ENCODE data around the gene MTHFSD.

Gene MTHFSD

GRCh38 chr16:86517652-86518258 lies 37.3 kb downstream of the MTHFSD start:
- peak overlapping the region; percentile 97 for H3K4me3 ChIP-seq (ENCODE audit: low read depth, low read length)
- peak; percentile 74 for TF ChIP-seq CTCF (IDR thresholded peaks at IDR 0.05; ENCODE audit: low read depth, low read length)

GRCh38 chr16:86517033-86517432 lies 38.0 kb downstream of the MTHFSD start:
- no peak for TF ChIP-seq CTCF (IDR thresholded peaks at IDR 0.05; ENCODE audit: low read depth, low read length)
- H3K4me3 ChIP-seq (ENCODE audit: low read depth, low read length): peak overlapping the region; percentile 97

GRCh38 chr16:86516623-86517003 lies 38.4 kb downstream of the MTHFSD start:
- H3K4me3 ChIP-seq (ENCODE audit: low read depth, low read length): peak overlapping the region; percentile 97
- TF ChIP-seq CTCF (IDR thresholded peaks at IDR 0.05; ENCODE audit: low read depth, low read length): no peak

- no peak for TF ChIP-seq CTCF (IDR thresholded peaks at IDR 0.05; ENCODE audit: low read depth, low read length)
- peak overlapping the region; percentile 97 for H3K4me3 ChIP-seq (ENCODE audit: low read depth, low read length)
Observed at GRCh38 chr16:86515777-86516622, 39.0 kb downstream of the MTHFSD start.

- H3K4me3 ChIP-seq (ENCODE audit: low read depth, low read length): peak overlapping the region; percentile 97
- TF ChIP-seq CTCF (IDR thresholded peaks at IDR 0.05; ENCODE audit: low read depth, low read length): no peak
Observed at GRCh38 chr16:86515413-86515776, 39.6 kb downstream of the MTHFSD start.

- H3K4me3 ChIP-seq (ENCODE audit: low read depth, low read length): peak overlapping the region; percentile 97
- no peak for TF ChIP-seq CTCF (IDR thresholded peaks at IDR 0.05; ENCODE audit: low read depth, low read length)
Observed at GRCh38 chr16:86514481-86515376, 40.3 kb downstream of the MTHFSD start.

Measured in WI38 (cell line).